A549 (cell line): ENCODE measurements around the gene ADAM12. TPM values are rescaled to one million over a fixed set of nuclear protein-coding genes. Genes with fewer than 3 reads are reported as not detected.

Experiments
- ATAC-seq, 2 experiments: fragments of 200-7000 bp in 1 of 2; fragments of >200 bp in 1 of 2; cut with Nextera tagmentation in 1 of 2; cut with Tn5 transposase in 1 of 2; 3 replicates each; pipeline versions ENCODE4 v1.8.0 to v1.9.1; 2018 to 2020; ENCODE audit warnings: mild to moderate bottlenecking in 1 of 2, moderate library complexity in 1 of 2
- CTCF ChIA-PET: fragments of 300-600 bp; sonication (Branson Sonifier 250); formaldehyde crosslinking; extraction: SDS; loops from one replicate; lab custom pipeline; 2021; ENCODE audit warnings: antibody characterized with exemption, inconsistent platforms; lab: Yijun Ruan, JAX
- POLR2A ChIA-PET: fragments of 350-600 bp; formaldehyde crosslinking; extraction: SDS; loops from one replicate; lab custom pipeline; 2021; ENCODE audit warnings: antibody characterized with exemption, inconsistent platforms; lab: Yijun Ruan, JAX
- DNase-seq, 2 experiments: peaks; one replicate each; pipeline versions ENCODE4 v3.0.0 to v3.0.0-alpha.2; 2011 to 2016; ENCODE audit warnings: low read depth in 1 of 2, low spot score in 1 of 2
- FAIRE-seq: peaks from 2 replicates; lab custom pipeline; 2011; peaks lifted over from hg19 to GRCh38; lab: Jason Lieb, UNC
- H3K27ac ChIP-seq, 2 experiments: fragments of >200 bp; sonication (Bioruptor Twin); formaldehyde crosslinking; 3 replicates each; pipeline ENCODE4 v1.5.1; 2016 to 2017
- H3K4me1 ChIP-seq: fragments of >200 bp; sonication (Bioruptor Twin); formaldehyde crosslinking; 3 replicates; pipeline ENCODE4 v1.6.1; 2016
- H3K4me2 ChIP-seq: fragments of >200 bp; sonication (Bioruptor Twin); formaldehyde crosslinking; 3 replicates; pipeline ENCODE4 v1.6.1; 2016
- H3K4me3 ChIP-seq: fragments of >200 bp; sonication (Bioruptor Twin); formaldehyde crosslinking; 3 replicates; pipeline ENCODE4 v1.5.1; 2016
- H3K9me3 ChIP-seq: fragments of >200 bp; sonication (Bioruptor Twin); formaldehyde crosslinking; 3 replicates; pipeline ENCODE4 v1.6.1; 2016
- BCL3 ChIP-seq: fragments of >200 bp; sonication (Bioruptor Twin); formaldehyde crosslinking; IDR thresholded peaks from 3 replicates; pipeline ENCODE4 v1.6.1; 2016
- CHD4 ChIP-seq: fragments of 200-600 bp; sonication (generic); IDR thresholded peaks from 2 replicates; pipeline ENCODE4 v1.6.1; 2016; ENCODE audit warnings: antibody characterized with exemption, mild to moderate bottlenecking, borderline replicate concordance
- CTCF ChIP-seq: fragments of >200 bp; sonication (Bioruptor Twin); formaldehyde crosslinking; IDR thresholded peaks from 3 replicates; pipeline ENCODE4 v1.5.1; 2016
- ELK1 ChIP-seq: fragments of 150-350 bp; IDR thresholded peaks from 2 replicates; pipeline ENCODE4 v1.6.1; 2014; ENCODE audit warnings: low read depth, mild to moderate bottlenecking, low read length
- ESRRA ChIP-seq: fragments of 150-350 bp; IDR thresholded peaks from 2 replicates; pipeline ENCODE4 v1.6.1; 2014; ENCODE audit warnings: mild to moderate bottlenecking, low read length, borderline replicate concordance
- HDAC2 ChIP-seq: fragments of 200-600 bp; sonication (generic); IDR thresholded peaks from 2 replicates; pipeline ENCODE4 v1.6.1; 2016
- HEYL ChIP-seq: fragments of 250-450 bp; sonication (Bioruptor Pico); IDR thresholded peaks from 2 replicates; pipeline ENCODE4 v1.8.0; 2021; ENCODE audit warnings: mild to moderate bottlenecking, moderate library complexity
- HOXA7 ChIP-seq: fragments of 250-450 bp; sonication (Bioruptor Pico); IDR thresholded peaks from 2 replicates; pipeline ENCODE4 v1.5.0; 2020; ENCODE audit warnings: mild to moderate bottlenecking, moderate library complexity
- JUNB ChIP-seq: fragments of >200 bp; sonication (Bioruptor Twin); formaldehyde crosslinking; IDR thresholded peaks from 2 replicates; pipeline ENCODE4 v1.6.1; 2016
- KDM5A ChIP-seq: fragments of 200-600 bp; sonication (generic); IDR thresholded peaks from 2 replicates; pipeline ENCODE4 v1.6.1; 2016; ENCODE audit warnings: antibody characterized with exemption, mild to moderate bottlenecking
- MAFK ChIP-seq: fragments of 450-650 bp; IDR thresholded peaks from 2 replicates; pipeline ENCODE4 v1.6.1; 2014; ENCODE audit not compliant: partially characterized antibody
- MAX ChIP-seq: IDR thresholded peaks from 2 replicates; pipeline ENCODE4 v1.6.1; 2012
- NR3C1 ChIP-seq: fragments of >200 bp; sonication (Bioruptor Twin); formaldehyde crosslinking; IDR thresholded peaks from 3 replicates; pipeline ENCODE4 v1.6.1; 2017
- PBX3 ChIP-seq: IDR thresholded peaks from 2 replicates; pipeline ENCODE4 v1.6.1; 2012
- PHF8 ChIP-seq: fragments of 200-600 bp; sonication (generic); IDR thresholded peaks from 2 replicates; pipeline ENCODE4 v1.6.1; 2016; ENCODE audit warnings: low read depth, mild to moderate bottlenecking, antibody characterized with exemption, moderate library complexity, borderline replicate concordance
- POLR2A ChIP-seq: IDR thresholded peaks from 2 replicates; pipeline ENCODE4 v1.6.1; 2012; ENCODE audit warnings: mild to moderate bottlenecking, low read length
- POLR2AphosphoS2 ChIP-seq: conservative IDR thresholded peaks from 2 replicates; pipeline ENCODE4 v1.6.1; 2012; ENCODE audit warnings: low read length, improper control_type of control experiment, inconsistent platforms
- RAD21 ChIP-seq, 2 experiments: fragments of >200 bp in 1 of 2; sonication (Bioruptor Twin) in 1 of 2; formaldehyde crosslinking in 1 of 2; IDR thresholded peaks in 1 of 2; conservative IDR thresholded peaks in 1 of 2; 2 replicates in 1 of 2; 3 replicates in 1 of 2; pipeline ENCODE4 v1.6.1; 2012 to 2018; ENCODE audit warnings: inconsistent platforms in 1 of 2
- RNF2 ChIP-seq: fragments of 200-600 bp; sonication (generic); IDR thresholded peaks from 2 replicates; pipeline ENCODE4 v1.6.1; 2016; ENCODE audit warnings: low read depth, mild to moderate bottlenecking, antibody characterized with exemption, moderate library complexity, borderline replicate concordance
- SREBF2 ChIP-seq: fragments of 450-650 bp; IDR thresholded peaks from 2 replicates; pipeline ENCODE4 v1.6.1; 2014; ENCODE audit warnings: mild to moderate bottlenecking, moderate library complexity
- TFCP2L1 ChIP-seq: fragments of 250-450 bp; sonication (Bioruptor Pico); IDR thresholded peaks from 2 replicates; pipeline ENCODE4 v1.5.0; 2021; ENCODE audit warnings: mild to moderate bottlenecking
- ZC3H11A ChIP-seq: fragments of 450-650 bp; IDR thresholded peaks from 2 replicates; pipeline ENCODE4 v1.6.1; 2014; ENCODE audit warnings: antibody characterized with exemption, mild to moderate bottlenecking
- WGBS: methylation state at CpG from one replicate; pipeline ENCODE4 v1.1.6; 2017; ENCODE audit errors: missing lambda C conversion rate; 5-methylcytosine and 5-hydroxymethylcytosine counted together
- polyA plus RNA-seq, 4 experiments: library from polyadenylated mRNA; depleted of rRNA in 3 of 4; stranded (reverse); fragments of >200 nt; fragmentation: RNase III in 1 of 4; extraction: RNeasy Plus Mini Kit Qiagen cat#74134 plus additional on column Dnase treatment in 1 of 4; gene quantifications; 2 replicates in 3 of 4; 3 replicates in 1 of 4; pipeline ENCODE4 v1.2.3, GENCODE V29; 2011 to 2017

The ADAM12 gene
- polyA plus RNA-seq, 2 of the 4 experiments (the other 2 are of a cell fraction) = 1.6 to 4.8 TPM

- 64% methylated on average over 7 of the region's 7 CpGs for WGBS
- CTCF ChIA-PET = interaction anchor here (1.2 kb wide), 1 partner anchor 188 kb away, joined by 3 read pairs; no protein-coding TSS in a partner anchor
- no peak for DNase-seq
These were observed 218.4 kb downstream of the ADAM12 start for GRCh38 chr10:126169899-126170298.

GRCh38 chr10:126166797-126167196, 221.5 kb downstream of the ADAM12 start:
- FAIRE-seq (no peak), ATAC-seq (no peak), DNase-seq (no peak)
- WGBS = 77% methylated on average over 7 of the region's 7 CpGs
- CTCF ChIA-PET = no interaction called here
- H3K4me3 ChIP-seq = no peak overlapping the region
- H3K27ac ChIP-seq = no peak overlapping the region
- no peaks in the 10 kb centered on the region for H3K4me1 ChIP-seq
- H3K4me2 ChIP-seq = no peak overlapping the region
- POLR2A ChIA-PET = no interaction called here
- no peak for TF ChIP-seq NR3C1
- no peak for TF ChIP-seq RNF2
- TF ChIP-seq PHF8 = no peak
- no peak for TF ChIP-seq HOXA7 (CRISPR knock-in tag)
- TF ChIP-seq KDM5A = no peak
- no peak for TF ChIP-seq CHD4
- no peak for TF ChIP-seq ELK1
- TF ChIP-seq JUNB = no peak
- TF ChIP-seq RAD21 (conservative IDR thresholded peaks at IDR 0.05 in 1 of 2, IDR thresholded peaks at IDR 0.05 in 1 of 2) = no peak
- TF ChIP-seq HEYL (CRISPR knock-in tag) = no peak
- TF ChIP-seq BCL3 = no peak
- no peak for TF ChIP-seq POLR2AphosphoS2
- TF ChIP-seq HDAC2 = no peak
- TF ChIP-seq MAX = no peak
- no peak for TF ChIP-seq PBX3
- H3K9me3 ChIP-seq = no peaks in the 10 kb centered on the region

More at GRCh38 chr10:126169899-126170298, 218.4 kb downstream of the ADAM12 start:
- POLR2A ChIA-PET = no interaction called here
- Histone ChIP-seq H3K9me3 (no peaks in the 10 kb centered on the region), H3K27ac (no peak overlapping the region), H3K4me1 (no peaks in the 10 kb centered on the region), H3K4me2 (no peak overlapping the region), H3K4me3 (no peak overlapping the region)
- no peak for FAIRE-seq
- TF ChIP-seq POLR2A (no peak), CHD4 (no peak), HOXA7 (CRISPR knock-in tag) (no peak), SREBF2 (no peak), TFCP2L1 (no peak), CTCF (no peak)
- ATAC-seq = no peak

GRCh38 chr10:126165874-126166273, 222.4 kb downstream of the ADAM12 start:
- 78% methylated on average over 2 of the region's 2 CpGs for WGBS
- CTCF ChIA-PET = no interaction called here
- FAIRE-seq = no peak
- no peak overlapping the region for H3K4me3 ChIP-seq
- TF ChIP-seq ESRRA (no peak), MAFK (peak; percentile 98), ZC3H11A (no peak)
- TF ChIP-seq, all 56 proteins: peak for 1
- H3K4me2 ChIP-seq = no peak overlapping the region
- no peaks in the 10 kb centered on the region for H3K4me1 ChIP-seq
- DNase-seq (no peak), ATAC-seq (no peak)
- H3K27ac ChIP-seq = no peak overlapping the region
- POLR2A ChIA-PET = no interaction called here
- no peaks in the 10 kb centered on the region for H3K9me3 ChIP-seq
